OCI-LY3 (cell line): ENCODE data around the gene COX5A.
A peak's percentile ranks its signal among the peaks of the same experiment; 100 is the strongest.

ENCODE experiments used
- H2AFZ ChIP-seq: fragments of 200-600, 300-600 bp; shearing (Covaris generic); 2 replicates; pipeline ENCODE4 v1.6.0; 2014; ENCODE audit warnings: antibody characterized with exemption, low read depth, low read length
- H3K27ac ChIP-seq: fragments of 200-600, 300-600 bp; sonication (generic); 2 replicates; pipeline ENCODE4 v1.5.1; 2014; ENCODE audit warnings: mild to moderate bottlenecking, low read length, moderate library complexity, mixed read lengths
- H3K27me3 ChIP-seq: fragments of 200-600, 300-600 bp; sonication (generic); 2 replicates; pipeline ENCODE4 v1.6.1; 2014; ENCODE audit warnings: low read depth, low read length, mixed read lengths
- H3K36me3 ChIP-seq: fragments of 200-600, 300-600 bp; sonication (generic); replicated peaks from 2 replicates; pipeline ENCODE3; 2014; ENCODE audit warnings: low read depth, low read length, mixed read lengths
- H3K4me1 ChIP-seq: fragments of 300-600, 200-600 bp; sonication (generic); 2 replicates; pipeline ENCODE4 v1.6.1; 2014; ENCODE audit warnings: low read length, mixed read lengths
- H3K4me2 ChIP-seq: fragments of 200-600, 300-600 bp; sonication (generic); 2 replicates; pipeline ENCODE4 v1.6.1; 2014; ENCODE audit warnings: low read length, mixed read lengths
- H3K4me3 ChIP-seq: fragments of 300-600, 200-600 bp; sonication (generic); 2 replicates; pipeline ENCODE4 v1.5.1; 2014; ENCODE audit warnings: antibody characterized with exemption, mild to moderate bottlenecking, low read length, moderate library complexity
- H3K79me2 ChIP-seq: fragments of 300-600, 200-600 bp; shearing (Covaris generic); 2 replicates; pipeline ENCODE4 v1.6.1; 2014; ENCODE audit warnings: mild to moderate bottlenecking, low read length, mixed read lengths
- H3K9ac ChIP-seq: fragments of 300-600, 200-600 bp; shearing (Covaris generic); 2 replicates; pipeline ENCODE4 v1.6.0; 2014; ENCODE audit warnings: mild to moderate bottlenecking, low read length, moderate library complexity
- H3K9me3 ChIP-seq: fragments of 200-600, 300-600 bp; shearing (Covaris generic); 2 replicates; pipeline ENCODE4 v1.6.1; 2014; ENCODE audit warnings: low read length, mixed read lengths; ENCODE audit not compliant: insufficient read depth
- H4K20me1 ChIP-seq: fragments of 200-600, 300-600 bp; sonication (generic); 2 replicates; pipeline ENCODE4 v1.6.1; 2016; ENCODE audit warnings: low read length, mixed read lengths; ENCODE audit not compliant: insufficient read depth
- EZH2phosphoT487 ChIP-seq: fragments of 200-600 bp; shearing (Covaris generic); IDR thresholded peaks from 2 replicates; pipeline ENCODE4 v1.6.1; 2018; ENCODE audit warnings: antibody characterized with exemption, mixed run types, low read depth
- TF ChIP-seq, protein P1 (sequence below): fragments of 200-600, 300-600 bp; sonication (generic); IDR thresholded peaks from 2 replicates; pipeline ENCODE4 v1.5.1; 2014; ENCODE audit warnings: antibody characterized with exemption, low read length, low read depth

The COX5A gene

DNA sequence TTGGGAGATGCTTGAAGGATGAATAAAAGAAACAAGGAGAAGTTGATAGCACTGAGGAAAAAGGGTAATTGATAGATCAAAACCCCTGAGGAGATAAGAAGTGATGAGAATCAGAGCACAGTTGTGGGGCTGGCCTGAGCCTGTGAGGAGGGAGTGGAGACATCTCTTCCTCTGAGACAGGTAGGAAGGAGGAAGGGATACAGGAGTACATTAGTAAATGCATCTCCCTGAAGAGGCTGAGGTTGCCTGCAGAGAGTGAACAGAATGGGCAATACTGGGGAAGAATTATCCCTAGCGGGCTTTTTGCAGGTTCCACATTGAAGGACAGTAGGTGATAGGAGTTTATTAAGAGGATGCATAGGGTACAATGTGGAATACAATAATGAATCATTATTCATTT is 40.2 kb upstream of the COX5A start:
- no peaks in the 10 kb centered on the region for H3K4me1 ChIP-seq
- H3K27me3 ChIP-seq: peaks cover 27% of the 10 kb centered on the region
- TF ChIP-seq, protein P1, sequence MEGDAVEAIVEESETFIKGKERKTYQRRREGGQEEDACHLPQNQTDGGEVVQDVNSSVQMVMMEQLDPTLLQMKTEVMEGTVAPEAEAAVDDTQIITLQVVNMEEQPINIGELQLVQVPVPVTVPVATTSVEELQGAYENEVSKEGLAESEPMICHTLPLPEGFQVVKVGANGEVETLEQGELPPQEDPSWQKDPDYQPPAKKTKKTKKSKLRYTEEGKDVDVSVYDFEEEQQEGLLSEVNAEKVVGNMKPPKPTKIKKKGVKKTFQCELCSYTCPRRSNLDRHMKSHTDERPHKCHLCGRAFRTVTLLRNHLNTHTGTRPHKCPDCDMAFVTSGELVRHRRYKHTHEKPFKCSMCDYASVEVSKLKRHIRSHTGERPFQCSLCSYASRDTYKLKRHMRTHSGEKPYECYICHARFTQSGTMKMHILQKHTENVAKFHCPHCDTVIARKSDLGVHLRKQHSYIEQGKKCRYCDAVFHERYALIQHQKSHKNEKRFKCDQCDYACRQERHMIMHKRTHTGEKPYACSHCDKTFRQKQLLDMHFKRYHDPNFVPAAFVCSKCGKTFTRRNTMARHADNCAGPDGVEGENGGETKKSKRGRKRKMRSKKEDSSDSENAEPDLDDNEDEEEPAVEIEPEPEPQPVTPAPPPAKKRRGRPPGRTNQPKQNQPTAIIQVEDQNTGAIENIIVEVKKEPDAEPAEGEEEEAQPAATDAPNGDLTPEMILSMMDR: no peak
- no peak overlapping the region for H2AFZ ChIP-seq
- H3K36me3 ChIP-seq: no peaks in the 10 kb centered on the region
- H3K27ac ChIP-seq: no peak overlapping the region
- no peak overlapping the region for H3K4me2 ChIP-seq
- H3K9ac ChIP-seq: no peak overlapping the region
- no peak overlapping the region for H3K4me3 ChIP-seq
- no peaks in the 10 kb centered on the region for H3K9me3 ChIP-seq
- H3K79me2 ChIP-seq: no peaks in the 10 kb centered on the region
- H4K20me1 ChIP-seq: no peaks in the 10 kb centered on the region

DNA sequence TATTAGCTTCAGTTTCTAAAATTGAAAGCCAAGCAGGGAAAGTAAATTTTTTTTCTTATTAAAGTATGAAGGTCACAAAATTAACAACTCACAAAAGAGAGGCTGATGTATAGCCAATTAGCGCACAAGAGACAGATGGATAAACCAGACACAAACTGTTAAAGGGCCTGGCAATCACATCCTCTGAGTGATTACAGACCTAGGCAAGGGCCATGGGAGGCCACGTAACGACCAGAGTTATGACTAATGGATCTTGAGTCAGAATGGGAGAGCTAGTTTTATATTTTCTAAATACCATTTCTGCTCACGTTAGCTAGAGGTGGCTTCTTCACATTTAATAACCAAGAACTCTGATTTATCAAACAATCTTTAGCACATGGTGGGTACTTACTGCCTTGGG is 39.7 kb upstream of the COX5A start:
- no peaks in the 10 kb centered on the region for H4K20me1 ChIP-seq
- no peak overlapping the region for H3K4me2 ChIP-seq
- no peak overlapping the region for H3K9ac ChIP-seq
- no peak overlapping the region for H3K27ac ChIP-seq
- H3K9me3 ChIP-seq: no peaks in the 10 kb centered on the region
- TF ChIP-seq, protein P1: no peak
- TF ChIP-seq EZH2phosphoT487: no peak
- no peak overlapping the region for H2AFZ ChIP-seq
- H3K79me2 ChIP-seq: no peaks in the 10 kb centered on the region
- H3K36me3 ChIP-seq: no peaks in the 10 kb centered on the region
- H3K4me3 ChIP-seq: no peak overlapping the region
- H3K27me3 ChIP-seq: peaks cover 31% of the 10 kb centered on the region
- H3K4me1 ChIP-seq: no peaks in the 10 kb centered on the region

DNA sequence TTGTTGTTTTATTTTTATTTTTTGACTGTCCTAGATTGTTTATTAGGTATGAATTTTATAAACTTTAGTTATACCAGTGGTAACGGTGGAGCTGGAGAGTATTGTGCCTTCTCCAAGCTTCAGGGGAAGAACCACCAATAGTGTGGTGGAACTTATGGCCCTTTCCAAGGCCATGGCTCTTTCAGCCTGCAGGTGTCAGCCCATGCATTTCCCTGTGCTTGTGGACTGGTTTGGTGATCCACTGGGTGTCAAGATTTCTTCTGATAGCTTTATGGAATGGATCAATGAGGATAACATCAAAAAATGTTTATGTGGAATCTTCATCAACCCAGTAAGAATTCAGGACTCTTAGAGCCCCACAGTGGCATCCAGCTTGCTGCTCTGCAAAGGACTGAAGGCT is 38.3 kb upstream of the COX5A start:
- Histone ChIP-seq H3K9me3 (no peaks in the 10 kb centered on the region), H3K4me2 (no peak overlapping the region), H3K9ac (no peak overlapping the region), H3K4me1 (no peaks in the 10 kb centered on the region), H2AFZ (no peak overlapping the region), H3K27me3 (peaks cover 31% of the 10 kb centered on the region), H4K20me1 (no peaks in the 10 kb centered on the region), H3K4me3 (no peak overlapping the region), H3K79me2 (no peaks in the 10 kb centered on the region), H3K27ac (no peak overlapping the region), H3K36me3 (no peaks in the 10 kb centered on the region)
- no peak for TF ChIP-seq EZH2phosphoT487
- TF ChIP-seq, protein P1: peak; percentile 44

DNA sequence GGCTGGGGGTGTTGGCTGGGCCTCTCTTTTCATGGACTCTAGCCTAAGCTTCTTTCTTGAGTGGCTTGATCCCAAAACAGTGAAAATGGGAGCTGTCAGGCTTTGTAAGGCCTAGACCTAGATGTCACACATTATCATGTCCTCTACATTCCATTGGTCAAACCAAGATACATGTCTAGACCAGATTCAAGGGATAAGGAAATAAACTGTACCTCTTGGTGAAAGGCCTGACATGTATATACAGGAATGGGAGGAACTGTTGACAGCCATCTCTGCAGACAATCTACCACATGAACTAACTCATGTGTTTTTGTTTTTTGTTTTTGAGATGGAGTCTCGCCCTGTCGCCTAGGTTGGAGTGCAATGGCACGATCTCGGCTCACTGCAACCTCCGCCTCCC is 29.8 kb upstream of the COX5A start:
- H3K79me2 ChIP-seq: no peaks in the 10 kb centered on the region
- no peak overlapping the region for H3K9ac ChIP-seq
- no peak overlapping the region for H3K27ac ChIP-seq
- no peaks in the 10 kb centered on the region for H3K36me3 ChIP-seq
- no peak overlapping the region for H3K4me2 ChIP-seq
- H4K20me1 ChIP-seq: no peaks in the 10 kb centered on the region
- H3K4me1 ChIP-seq: no peaks in the 10 kb centered on the region
- no peak overlapping the region for H2AFZ ChIP-seq
- H3K4me3 ChIP-seq: no peak overlapping the region
- peaks cover 5% of the 10 kb centered on the region; the same call in 1 of the 2 replicates for H3K27me3 ChIP-seq
- no peaks in the 10 kb centered on the region for H3K9me3 ChIP-seq
- no peak for TF ChIP-seq EZH2phosphoT487
- TF ChIP-seq, protein P1: no peak
